ENCODE measurements around the gene CCL17.
"Not testable (repeated sequence)": the region's sequence is repeated elsewhere in the genome, so short reads cannot be mapped to it uniquely, and the experiment has no call there.

CCL17 gene

DNA sequence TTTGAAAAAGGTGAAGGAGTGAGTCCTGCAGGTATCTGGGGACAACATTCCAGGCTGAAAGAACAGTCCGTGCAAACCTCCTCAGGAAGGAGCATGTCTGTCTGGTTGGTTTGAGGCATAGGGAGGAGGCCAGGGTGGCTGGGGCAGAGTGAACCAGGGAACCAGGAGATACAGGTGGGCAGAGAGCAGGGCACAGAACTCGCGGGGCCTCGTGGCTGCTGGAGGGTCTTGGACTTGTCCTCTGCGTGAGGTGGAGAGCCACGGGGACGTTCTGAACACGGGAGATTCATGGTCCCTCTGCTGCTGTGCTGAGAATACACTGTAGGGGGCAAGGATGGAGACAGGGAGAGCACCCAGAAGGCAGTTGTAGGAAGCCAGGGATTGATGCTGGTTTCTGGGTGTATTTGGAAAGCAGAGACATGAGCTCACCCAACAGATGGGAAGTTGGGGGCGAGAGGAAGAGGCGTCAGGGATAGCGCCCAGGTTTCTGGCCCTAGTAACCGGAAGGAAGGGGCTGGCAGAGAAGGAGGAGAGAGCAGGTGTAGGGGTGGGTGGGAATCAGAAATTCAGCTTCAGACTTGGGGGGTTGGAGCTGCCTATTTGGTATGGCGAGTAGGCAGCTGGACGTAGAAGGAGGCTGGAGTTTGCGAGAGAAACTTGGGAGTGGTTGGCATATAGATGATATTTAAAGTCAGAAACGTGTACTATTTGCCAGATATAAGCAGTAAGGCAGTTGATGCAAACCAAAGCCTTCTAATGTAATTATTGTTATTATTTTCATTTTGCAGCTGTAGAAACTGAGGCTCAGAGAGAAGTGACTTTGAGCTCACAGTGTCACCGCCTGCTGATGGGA lies at the start of gene CCL17:
TSS of gene CCL17 (plus strand) at position 803 of the 853 bp plus-strand sequence. CDS start 9,166 bp downstream, outside the sequence.
- no peak for DNase-seq

DNA sequence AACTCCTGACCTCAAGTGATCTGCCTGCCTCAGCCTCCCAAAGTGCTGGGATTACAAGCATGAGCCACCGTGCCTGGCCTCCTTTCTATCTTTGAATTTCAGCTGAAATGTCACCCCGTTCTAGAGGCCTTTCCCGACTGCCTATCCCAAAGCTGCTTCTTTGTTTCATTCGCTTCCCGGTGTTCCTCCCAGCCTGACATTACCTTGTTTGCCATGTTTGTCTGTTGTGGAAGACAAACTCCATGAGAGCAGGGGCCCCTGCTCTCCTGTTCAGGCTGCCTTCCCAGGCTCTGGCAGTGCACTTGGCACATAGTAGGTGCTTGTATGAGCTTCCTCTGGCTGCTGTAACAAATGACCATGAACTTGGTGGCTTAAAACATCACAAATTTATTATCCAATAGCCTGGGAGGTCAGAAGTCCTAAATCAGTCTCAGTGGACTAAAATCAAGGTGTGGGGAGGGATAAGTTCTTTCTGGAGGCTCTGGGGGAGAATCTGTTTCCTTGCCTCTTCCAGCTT lies 48.6 kb upstream of the CCL17 start:
- no peak for DNase-seq

- no peak for DNase-seq
Observed at GRCh38 chr16:57356547-57356946, 48.0 kb upstream of the CCL17 start.

GRCh38 chr16:57357330-57358085 lies 47.1 kb upstream of the CCL17 start:
- no peak for DNase-seq

- DNase-seq: no peak
Observed at GRCh38 chr16:57358086-57358420, 46.5 kb upstream of the CCL17 start.

DNA sequence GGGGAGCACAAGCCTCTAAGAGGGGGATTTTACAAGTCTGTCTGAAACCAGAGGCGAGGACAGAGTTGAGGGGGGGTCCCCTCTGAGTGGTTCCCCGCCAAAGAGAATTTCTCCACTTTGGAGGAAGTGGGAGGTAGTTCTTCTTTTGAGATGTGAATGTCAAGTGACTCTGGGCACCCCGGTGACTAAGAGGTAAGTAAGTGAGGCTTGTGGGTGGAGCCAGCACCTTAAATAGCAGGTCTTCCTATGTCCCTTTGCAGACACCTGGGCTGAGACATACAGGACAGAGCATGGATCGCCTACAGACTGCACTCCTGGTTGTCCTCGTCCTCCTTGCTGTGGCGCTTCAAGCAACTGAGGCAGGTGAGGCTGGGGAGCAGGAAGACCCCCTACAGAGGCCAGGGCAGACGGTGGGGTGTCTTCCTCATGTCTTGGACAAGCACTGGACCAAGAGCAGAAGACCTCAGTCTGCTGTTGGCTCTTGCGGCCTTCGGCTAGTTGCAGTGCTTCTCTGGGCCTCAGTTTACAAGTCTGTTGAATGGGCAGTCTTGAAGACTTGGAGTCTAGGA lies 46.0 kb upstream of the CCL17 start, which contains the start of gene CCL22:
TSS of gene CCL22 (plus strand) at position 257 of the 569 bp plus-strand sequence. CDS start at position 291, 34 bp downstream.
- no peak for DNase-seq

DNA sequence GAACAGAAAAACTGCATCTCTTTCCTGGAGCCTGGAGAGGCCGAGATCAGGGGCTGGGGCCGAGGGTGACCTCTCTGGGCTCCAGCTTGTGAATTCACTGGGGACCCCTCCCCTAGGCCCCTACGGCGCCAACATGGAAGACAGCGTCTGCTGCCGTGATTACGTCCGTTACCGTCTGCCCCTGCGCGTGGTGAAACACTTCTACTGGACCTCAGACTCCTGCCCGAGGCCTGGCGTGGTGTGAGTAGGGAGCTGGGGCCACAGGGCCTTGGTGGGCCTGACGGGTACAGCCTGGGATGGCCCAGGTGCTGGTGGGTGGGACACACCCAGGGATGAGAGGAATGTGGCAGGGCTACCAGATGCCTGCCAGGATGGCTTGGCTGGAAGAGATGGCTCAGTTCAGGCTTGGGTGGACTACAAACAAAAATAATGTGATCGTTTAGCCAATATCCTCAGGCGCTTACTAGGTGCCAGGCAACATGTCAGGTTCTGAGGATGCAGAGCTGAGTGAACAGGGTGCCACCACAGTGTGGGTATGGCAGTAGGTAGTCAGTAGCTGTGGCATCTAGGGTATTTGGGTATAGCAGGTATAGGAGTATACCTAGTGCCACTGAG lies 44.1 kb upstream of the CCL17 start:
- DNase-seq: no peak

GRCh38 chr16:57361404-57361803 lies 43.2 kb upstream of the CCL17 start:
- DNase-seq: peak; percentile 4

DNA sequence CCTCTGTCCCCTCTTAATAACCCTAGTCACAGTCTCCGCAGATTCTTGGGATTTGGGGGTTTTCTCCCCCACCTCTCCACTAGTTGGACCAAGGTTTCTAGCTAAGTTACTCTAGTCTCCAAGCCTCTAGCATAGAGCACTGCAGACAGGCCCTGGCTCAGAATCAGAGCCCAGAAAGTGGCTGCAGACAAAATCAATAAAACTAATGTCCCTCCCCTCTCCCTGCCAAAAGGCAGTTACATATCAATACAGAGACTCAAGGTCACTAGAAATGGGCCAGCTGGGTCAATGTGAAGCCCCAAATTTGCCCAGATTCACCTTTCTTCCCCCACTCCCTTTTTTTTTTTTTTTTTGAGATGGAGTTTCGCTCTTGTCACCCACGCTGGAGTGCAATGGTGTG lies 40.4 kb upstream of the CCL17 start:
- no peak for DNase-seq

DNA sequence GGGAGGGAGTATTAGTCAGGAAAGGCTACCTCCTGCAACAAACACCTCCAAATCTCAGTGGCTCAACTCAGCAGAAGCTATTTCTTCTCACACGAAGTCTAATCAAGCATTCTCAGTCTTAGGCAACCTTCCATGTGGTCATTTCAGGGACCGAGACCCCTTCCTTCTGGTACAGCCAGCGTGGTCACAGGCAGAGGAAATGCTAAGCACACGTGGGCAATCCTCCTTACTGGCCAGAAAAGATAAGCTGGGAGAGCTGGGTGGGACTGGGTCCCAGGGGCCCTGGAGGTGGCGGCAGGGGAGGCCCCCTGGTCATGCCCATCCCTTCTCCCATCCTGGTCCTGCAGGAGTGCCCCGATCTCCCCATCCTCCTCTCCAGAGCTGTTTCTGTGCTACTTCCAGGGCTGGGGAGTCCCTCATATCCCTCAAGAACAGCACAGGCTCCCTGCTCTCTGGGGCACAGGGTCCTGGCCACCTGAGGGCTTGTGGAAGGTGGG lies 38.0 kb upstream of the CCL17 start:
- no peak for DNase-seq

- DNase-seq: peak; percentile 17
Observed at GRCh38 chr16:57367116-57367752, 37.3 kb upstream of the CCL17 start.

- no peak for DNase-seq
Observed at GRCh38 chr16:57371494-57372371, 32.8 kb upstream of the CCL17 start.

DNA sequence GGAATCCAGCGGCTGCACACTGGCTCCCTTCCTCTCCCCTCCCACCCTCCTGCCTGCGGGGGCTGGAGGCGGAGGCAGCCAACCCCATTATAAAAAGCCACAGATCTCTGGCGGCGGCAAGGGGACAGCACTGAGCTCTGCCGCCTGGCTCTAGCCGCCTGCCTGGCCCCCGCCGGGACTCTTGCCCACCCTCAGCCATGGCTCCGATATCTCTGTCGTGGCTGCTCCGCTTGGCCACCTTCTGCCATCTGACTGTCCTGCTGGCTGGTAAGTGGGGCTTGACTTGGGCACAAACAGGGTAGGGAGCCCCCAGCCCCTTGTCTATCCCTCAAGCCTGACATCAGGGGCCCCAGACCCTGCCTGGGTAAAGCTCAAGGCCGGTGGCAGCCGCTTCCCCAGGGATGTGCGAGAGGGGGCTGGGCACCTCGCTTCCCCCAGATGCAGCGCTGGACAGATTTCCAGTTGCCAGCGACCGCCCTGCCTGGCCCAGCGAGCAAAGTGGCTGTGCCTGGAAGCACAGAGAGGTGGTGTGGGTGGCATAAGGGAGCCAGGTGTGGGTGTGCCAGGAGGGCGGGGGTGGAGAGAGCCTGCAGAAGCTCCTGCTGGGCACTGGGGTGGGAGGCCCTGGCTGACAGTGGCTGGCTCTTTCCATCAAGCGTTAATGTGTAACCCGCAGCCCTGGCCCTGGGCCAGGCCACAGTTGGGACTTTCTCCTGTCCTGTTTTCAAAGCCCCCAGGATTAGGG lies 32.0 kb upstream of the CCL17 start, which contains the start of gene CX3CL1:
TSS of gene CX3CL1 (plus strand) at position 119 of the 745 bp plus-strand sequence. CDS start at position 198, 79 bp downstream.
- DNase-seq: peak; percentile 33

GRCh38 chr16:57373117-57373947 lies 31.2 kb upstream of the CCL17 start:
- no peak for DNase-seq

GRCh38 chr16:57374067-57374534 lies 30.5 kb upstream of the CCL17 start:
- DNase-seq: peak; percentile 36

DNA sequence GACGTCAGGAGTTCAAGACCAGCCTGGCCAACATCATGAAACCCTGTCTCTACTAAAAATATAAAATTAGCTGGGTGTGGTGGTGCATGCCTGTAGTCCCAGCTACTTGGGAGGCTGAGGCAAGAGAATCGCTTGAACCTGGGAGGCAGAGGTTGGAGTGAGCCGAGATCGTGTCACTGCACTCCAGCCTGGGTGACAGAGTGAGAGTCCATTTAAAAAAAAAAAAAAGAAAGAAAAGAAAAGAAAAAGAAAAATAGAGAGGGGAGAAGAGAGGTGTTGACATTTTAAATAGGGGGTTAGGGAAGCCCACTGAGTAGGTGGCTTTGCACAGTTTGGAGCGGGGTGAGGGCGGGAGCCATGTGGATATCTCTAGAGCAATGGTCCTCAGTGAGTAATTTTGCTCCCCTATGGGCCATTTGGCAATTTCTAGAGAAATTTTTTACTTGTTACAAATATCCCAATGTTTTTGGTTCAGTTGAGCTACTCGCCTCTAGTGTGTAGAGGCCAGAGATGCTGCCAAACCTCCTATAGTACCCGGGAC lies 29.6 kb upstream of the CCL17 start:
- not testable (repeated sequence) for DNase-seq

DNA sequence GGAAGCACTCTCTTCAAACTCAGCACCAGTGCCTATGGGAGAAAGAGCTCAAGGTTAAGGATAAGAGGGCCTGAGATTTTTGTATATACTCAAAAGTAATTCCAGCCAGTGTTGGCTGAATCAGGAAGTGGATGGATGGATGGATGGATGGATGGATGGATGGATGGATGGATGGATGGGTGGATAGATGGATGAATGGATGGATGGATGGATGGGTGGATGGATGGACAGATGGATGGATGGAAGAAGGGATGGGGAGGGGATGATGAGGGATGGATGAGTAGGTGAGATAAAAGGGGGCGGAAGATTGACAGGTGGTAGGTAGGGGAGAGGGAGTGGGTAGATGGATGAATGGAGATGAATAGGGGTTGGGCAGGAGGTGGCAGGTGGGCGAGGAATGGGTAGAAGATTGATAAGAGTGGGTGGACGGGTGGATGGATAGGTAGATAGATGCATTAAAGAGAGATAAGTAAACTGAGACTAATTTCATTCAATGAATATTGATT lies 28.2 kb upstream of the CCL17 start:
- no peak for DNase-seq

DNA sequence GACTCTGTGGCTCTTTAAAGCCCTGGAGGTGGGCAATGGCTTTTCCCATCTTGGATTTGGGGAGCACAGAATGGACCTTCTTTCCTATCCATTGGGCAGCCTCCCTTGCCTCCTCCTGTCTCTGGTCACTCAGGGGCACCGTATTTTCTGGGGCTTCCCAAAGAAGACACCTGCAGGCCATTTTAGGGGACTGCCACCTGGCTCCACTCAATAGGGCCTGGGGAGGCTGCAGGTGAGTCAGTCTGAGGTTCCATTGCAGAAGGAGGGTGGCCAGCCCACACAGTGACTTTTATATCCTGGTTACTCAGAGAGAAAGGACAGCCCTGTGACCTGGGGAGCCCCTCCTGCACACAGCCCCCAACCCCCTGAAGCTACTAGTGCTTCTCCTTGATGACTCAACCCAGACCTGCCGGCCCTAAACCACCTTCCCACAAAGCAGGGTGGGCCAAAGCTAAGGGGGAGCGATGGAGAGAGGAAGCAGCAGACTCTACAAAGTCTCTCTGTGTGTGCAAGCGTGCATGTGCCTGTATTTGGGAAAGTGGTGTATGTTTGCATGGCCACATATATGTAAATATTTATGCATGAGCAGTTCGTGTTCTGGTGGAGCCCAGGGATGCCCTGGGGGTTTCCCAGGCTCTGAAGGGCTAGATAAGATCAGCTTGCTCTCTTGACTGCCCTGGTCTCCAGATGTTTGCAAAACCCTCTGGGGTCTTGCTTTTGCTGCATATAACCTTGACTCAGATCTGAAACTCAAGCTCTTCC lies 27.3 kb upstream of the CCL17 start:
- DNase-seq: peak; percentile 15
